Liver (tissue), 9 donors: Measurements from ENCODE around the gene EMP2. TPM values are rescaled to one million over a fixed set of nuclear protein-coding genes. Genes with fewer than 3 reads are reported as not detected.
"Not testable (repeated sequence)": the region's sequence is repeated elsewhere in the genome, so short reads cannot be mapped to it uniquely, and the experiment has no call there.

Experiments
- DNase-seq: peaks from one replicate; pipeline ENCODE4 v3.0.0-alpha.2; 2017; ENCODE audit warnings: low spot score
- H3K27ac ChIP-seq, 2 donors: one replicate each; pipeline ENCODE4 v1.7.0; 2013; ENCODE audit warnings: inconsistent platforms in 2 of 2, low read length in 2 of 2, control low read depth in 1 of 2, low read depth in 1 of 2, mild to moderate bottlenecking in 1 of 2
- H3K27me3 ChIP-seq, 4 donors: one replicate each; pipeline versions ENCODE4 v1.6.1 to v1.7.0; 2013; ENCODE audit warnings: low read length in 3 of 4, inconsistent platforms in 1 of 4, mild to moderate bottlenecking in 1 of 4, moderate library complexity in 1 of 4; ENCODE audit not compliant: control insufficient read depth in 4 of 4, insufficient read depth in 4 of 4
- H3K36me3 ChIP-seq, 4 donors: one replicate each; pipeline versions ENCODE4 v1.6.1 to v1.7.0; 2013; ENCODE audit warnings: low read length in 3 of 4, mild to moderate bottlenecking in 3 of 4, low read depth in 1 of 4, moderate library complexity in 1 of 4; ENCODE audit not compliant: control insufficient read depth in 4 of 4, insufficient read depth in 3 of 4
- H3K4me1 ChIP-seq, 4 donors: one replicate each; pipeline versions ENCODE4 v1.6.1 to v1.7.0; 2013; ENCODE audit warnings: low read length in 3 of 4, mild to moderate bottlenecking in 3 of 4, moderate library complexity in 1 of 4; ENCODE audit not compliant: control insufficient read depth in 4 of 4, insufficient read depth in 4 of 4
- H3K4me3 ChIP-seq, 3 donors: one replicate each; pipeline versions ENCODE4 v1.6.1 to v1.7.0; 2013; ENCODE audit warnings: low read length in 3 of 3, control low read depth in 1 of 3, low read depth in 1 of 3, mild to moderate bottlenecking in 1 of 3
- H3K9ac ChIP-seq, 2 donors: one replicate each; pipeline ENCODE4 v1.7.0; 2013; ENCODE audit warnings: low read length in 2 of 2, mild to moderate bottlenecking in 2 of 2, moderate library complexity in 2 of 2, control low read depth in 1 of 2, low read depth in 1 of 2
- H3K9me3 ChIP-seq, 4 donors: one replicate each; pipeline versions ENCODE4 v1.6.1 to v1.7.0; 2013; ENCODE audit warnings: low read length in 3 of 4; ENCODE audit not compliant: control insufficient read depth in 4 of 4
- CTCF ChIP-seq: fragments of 150-350 bp; IDR thresholded peaks from 2 replicates; pipeline ENCODE4 v1.5.1; 2017; ENCODE audit warnings: improper control_type of control experiment, low read depth, low read length; ENCODE audit not compliant: missing input control
- EGR1 ChIP-seq, 2 donors: IDR thresholded peaks; 2 replicates each; pipeline ENCODE4 v1.6.1; 2016 to 2018; ENCODE audit warnings: antibody characterized with exemption in 2 of 2, low read depth in 2 of 2
- FOXA1 ChIP-seq: IDR thresholded peaks from 2 replicates; pipeline ENCODE4 v1.6.1; 2016; ENCODE audit warnings: antibody characterized with exemption
- FOXA2 ChIP-seq: IDR thresholded peaks from 2 replicates; pipeline ENCODE4 v1.6.1; 2016; ENCODE audit warnings: antibody characterized with exemption
- GABPA ChIP-seq, 2 donors: IDR thresholded peaks in 1 of 2; conservative IDR thresholded peaks in 1 of 2; 2 replicates each; pipeline ENCODE4 v1.6.1; 2016; ENCODE audit warnings: antibody characterized with exemption in 2 of 2, mild to moderate bottlenecking in 1 of 2, moderate library complexity in 1 of 2
- HNF4G ChIP-seq: IDR thresholded peaks from 2 replicates; pipeline ENCODE4 v1.6.1; 2016; ENCODE audit warnings: antibody characterized with exemption
- JUND ChIP-seq, 2 donors: IDR thresholded peaks; 2 replicates each; pipeline ENCODE4 v1.6.1; 2016; ENCODE audit warnings: antibody characterized with exemption in 2 of 2
- SP1 ChIP-seq: IDR thresholded peaks from 2 replicates; pipeline ENCODE4 v1.6.1; 2018; ENCODE audit warnings: antibody characterized with exemption, mild to moderate bottlenecking
- WGBS: extraction: QIAGEN DNeasy Blood & Tissue Kit; methylation state at CpG from one replicate; pipeline ENCODE4 v1.1.7; 2013; 5-methylcytosine and 5-hydroxymethylcytosine counted together
- polyA plus RNA-seq, 2 donors: library from polyadenylated mRNA; stranded (reverse) in 1 of 2; unstranded in 1 of 2; fragments of 200-250 nt in 1 of 2; fragments of >200 nt in 1 of 2; fragmentation: Nextera tagmentation in 1 of 2; extraction: Ambion mirVana in 1 of 2; gene quantifications; one replicate each; pipeline versions ENCODE4 v1.2.1 to v1.2.3, GENCODE V29; 2013 to 2015
- total RNA-seq, 2 donors: library from RNA; depleted of rRNA; stranded (reverse); fragments of >200 nt; gene quantifications; one replicate each; pipeline ENCODE4 v1.2.3, GENCODE V29; 2014
- TF ChIP-seq, protein P1 (sequence below): IDR thresholded peaks from 2 replicates; pipeline ENCODE4 v1.6.1; 2016; ENCODE audit warnings: antibody characterized with exemption
- TF ChIP-seq, protein P2 (sequence below): IDR thresholded peaks from 2 replicates; pipeline ENCODE4 v1.6.1; 2016; ENCODE audit warnings: antibody characterized with exemption, mild to moderate bottlenecking
- TF ChIP-seq, protein P3 (sequence below): IDR thresholded peaks from 2 replicates; pipeline ENCODE4 v1.6.1; 2016; ENCODE audit warnings: antibody characterized with exemption
- TF ChIP-seq, protein P4 (sequence below): IDR thresholded peaks from 2 replicates; pipeline ENCODE4 v1.6.1; 2016; ENCODE audit warnings: antibody characterized with exemption
- donor health status: healthy.
- donor health status: healthy.
- donor health status: healthy.
- donor health status: healthy.
- donor health status: healthy.

Gene EMP2
- total and polyA plus RNA-seq, 4 donors, result 6.2 to 138 (median 66.7) TPM

DNA sequence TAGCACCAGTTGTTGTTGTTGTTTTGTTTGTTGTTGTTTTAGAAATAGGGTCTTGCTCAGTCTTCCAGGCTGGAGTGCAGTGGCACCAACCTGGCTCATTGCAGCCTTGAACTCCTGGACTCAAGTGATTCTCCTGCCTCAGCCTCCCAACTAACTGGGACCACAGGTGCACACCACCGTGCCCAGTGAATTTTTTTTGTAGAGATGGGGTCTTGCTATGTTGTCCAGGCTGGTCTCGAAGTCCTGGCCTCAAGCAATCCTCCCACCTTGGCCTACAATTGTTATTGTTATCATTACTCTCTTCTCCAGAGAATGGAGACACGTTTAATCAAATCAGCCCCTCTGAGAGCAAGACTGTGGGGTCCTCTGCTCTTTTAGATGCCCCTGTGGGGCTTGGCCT, 42.7 kb upstream of the EMP2 start:
- TF ChIP-seq SP1, result no peak
- no peak for TF ChIP-seq CTCF
- TF ChIP-seq FOXA2, result no peak
- TF ChIP-seq GABPA (IDR thresholded peaks at IDR 0.05 in 1 of 2, conservative IDR thresholded peaks at IDR 0.05 in 1 of 2), result no peak
- TF ChIP-seq, protein P1, sequence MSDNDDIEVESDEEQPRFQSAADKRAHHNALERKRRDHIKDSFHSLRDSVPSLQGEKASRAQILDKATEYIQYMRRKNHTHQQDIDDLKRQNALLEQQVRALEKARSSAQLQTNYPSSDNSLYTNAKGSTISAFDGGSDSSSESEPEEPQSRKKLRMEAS, result no peak
- TF ChIP-seq FOXA1, result no peak
- H3K36me3 ChIP-seq, result no peaks in the 10 kb centered on the region
- H3K27ac ChIP-seq, result no peak overlapping the region
- no peaks in the 10 kb centered on the region for H3K9me3 ChIP-seq
- no peak for DNase-seq
- WGBS, result 92% methylated on average over 3 of the region's 3 CpGs
- H3K4me1 ChIP-seq, result peaks cover 0 to 2% (median 0%) of the 10 kb centered on the region in 4 donors
- no peak overlapping the region for H3K9ac ChIP-seq
- H3K4me3 ChIP-seq, result no peak overlapping the region
- no peaks in the 10 kb centered on the region for H3K27me3 ChIP-seq

DNA sequence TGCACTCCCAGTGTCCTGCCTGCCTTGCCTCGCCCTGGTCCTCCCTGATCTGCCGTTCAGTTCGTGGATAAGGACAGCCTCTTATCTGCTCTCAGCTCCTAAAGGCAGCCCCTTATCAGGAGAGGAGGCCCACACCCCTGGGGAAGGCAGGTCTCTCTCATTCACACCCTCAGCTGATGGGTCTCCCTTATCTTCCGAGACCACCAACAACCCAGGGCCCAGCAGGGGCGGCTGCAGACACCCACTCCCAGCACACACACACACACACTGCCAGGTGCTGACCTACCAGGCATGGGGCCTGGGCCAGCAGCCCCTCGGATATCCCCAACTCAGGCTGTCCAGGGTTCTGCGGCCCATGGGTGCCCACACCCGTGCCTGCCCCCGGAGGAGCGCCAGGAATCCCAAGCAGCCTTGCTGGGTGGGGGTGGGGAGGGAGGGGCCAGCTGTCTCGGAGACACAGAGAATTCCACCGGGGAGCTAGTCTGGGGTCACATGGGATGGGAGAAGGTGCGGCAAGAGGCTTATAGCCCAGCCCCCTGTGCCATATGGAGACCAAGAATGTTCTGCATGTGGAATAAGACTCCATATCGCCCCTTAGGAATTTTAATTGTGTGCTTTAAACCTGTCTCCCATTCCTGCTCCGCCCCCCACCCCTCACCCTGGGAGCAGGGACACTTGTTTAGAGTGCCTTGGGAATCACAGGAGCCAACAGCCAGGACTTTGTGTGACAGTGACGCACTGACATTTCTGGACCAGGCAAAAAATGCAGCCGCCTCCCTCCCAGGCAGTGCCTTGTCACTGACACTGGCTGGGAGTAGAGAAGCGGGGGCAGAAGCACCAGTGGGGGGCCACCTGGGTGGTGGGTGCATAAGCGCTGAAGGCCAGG, 41.9 kb upstream of the EMP2 start:
- Histone ChIP-seq H3K9me3 (no peaks in the 10 kb centered on the region), H3K4me3 (no peak overlapping the region), H3K4me1 (peaks cover 0 to 2% (median 0%) of the 10 kb centered on the region in 4 donors), H3K36me3 (no peaks in the 10 kb centered on the region), H3K9ac (no peak overlapping the region), H3K27me3 (no peaks in the 10 kb centered on the region), H3K27ac (no peak overlapping the region)
- WGBS, result 86% methylated on average over 19 of the region's 19 CpGs
- DNase-seq, result peak; percentile 57
- TF ChIP-seq HNF4G, result no peak
- no peak for TF ChIP-seq EGR1 (IDR thresholded peaks at IDR 0.05; ENCODE audit: low read depth in 2 of 2)
- TF ChIP-seq, protein P2, sequence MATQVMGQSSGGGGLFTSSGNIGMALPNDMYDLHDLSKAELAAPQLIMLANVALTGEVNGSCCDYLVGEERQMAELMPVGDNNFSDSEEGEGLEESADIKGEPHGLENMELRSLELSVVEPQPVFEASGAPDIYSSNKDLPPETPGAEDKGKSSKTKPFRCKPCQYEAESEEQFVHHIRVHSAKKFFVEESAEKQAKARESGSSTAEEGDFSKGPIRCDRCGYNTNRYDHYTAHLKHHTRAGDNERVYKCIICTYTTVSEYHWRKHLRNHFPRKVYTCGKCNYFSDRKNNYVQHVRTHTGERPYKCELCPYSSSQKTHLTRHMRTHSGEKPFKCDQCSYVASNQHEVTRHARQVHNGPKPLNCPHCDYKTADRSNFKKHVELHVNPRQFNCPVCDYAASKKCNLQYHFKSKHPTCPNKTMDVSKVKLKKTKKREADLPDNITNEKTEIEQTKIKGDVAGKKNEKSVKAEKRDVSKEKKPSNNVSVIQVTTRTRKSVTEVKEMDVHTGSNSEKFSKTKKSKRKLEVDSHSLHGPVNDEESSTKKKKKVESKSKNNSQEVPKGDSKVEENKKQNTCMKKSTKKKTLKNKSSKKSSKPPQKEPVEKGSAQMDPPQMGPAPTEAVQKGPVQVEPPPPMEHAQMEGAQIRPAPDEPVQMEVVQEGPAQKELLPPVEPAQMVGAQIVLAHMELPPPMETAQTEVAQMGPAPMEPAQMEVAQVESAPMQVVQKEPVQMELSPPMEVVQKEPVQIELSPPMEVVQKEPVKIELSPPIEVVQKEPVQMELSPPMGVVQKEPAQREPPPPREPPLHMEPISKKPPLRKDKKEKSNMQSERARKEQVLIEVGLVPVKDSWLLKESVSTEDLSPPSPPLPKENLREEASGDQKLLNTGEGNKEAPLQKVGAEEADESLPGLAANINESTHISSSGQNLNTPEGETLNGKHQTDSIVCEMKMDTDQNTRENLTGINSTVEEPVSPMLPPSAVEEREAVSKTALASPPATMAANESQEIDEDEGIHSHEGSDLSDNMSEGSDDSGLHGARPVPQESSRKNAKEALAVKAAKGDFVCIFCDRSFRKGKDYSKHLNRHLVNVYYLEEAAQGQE, result no peak
- TF ChIP-seq, protein P1, result no peak
- no peak for TF ChIP-seq FOXA1
- TF ChIP-seq, protein P3, sequence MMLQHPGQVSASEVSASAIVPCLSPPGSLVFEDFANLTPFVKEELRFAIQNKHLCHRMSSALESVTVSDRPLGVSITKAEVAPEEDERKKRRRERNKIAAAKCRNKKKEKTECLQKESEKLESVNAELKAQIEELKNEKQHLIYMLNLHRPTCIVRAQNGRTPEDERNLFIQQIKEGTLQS, result no peak
- TF ChIP-seq, protein P4, sequence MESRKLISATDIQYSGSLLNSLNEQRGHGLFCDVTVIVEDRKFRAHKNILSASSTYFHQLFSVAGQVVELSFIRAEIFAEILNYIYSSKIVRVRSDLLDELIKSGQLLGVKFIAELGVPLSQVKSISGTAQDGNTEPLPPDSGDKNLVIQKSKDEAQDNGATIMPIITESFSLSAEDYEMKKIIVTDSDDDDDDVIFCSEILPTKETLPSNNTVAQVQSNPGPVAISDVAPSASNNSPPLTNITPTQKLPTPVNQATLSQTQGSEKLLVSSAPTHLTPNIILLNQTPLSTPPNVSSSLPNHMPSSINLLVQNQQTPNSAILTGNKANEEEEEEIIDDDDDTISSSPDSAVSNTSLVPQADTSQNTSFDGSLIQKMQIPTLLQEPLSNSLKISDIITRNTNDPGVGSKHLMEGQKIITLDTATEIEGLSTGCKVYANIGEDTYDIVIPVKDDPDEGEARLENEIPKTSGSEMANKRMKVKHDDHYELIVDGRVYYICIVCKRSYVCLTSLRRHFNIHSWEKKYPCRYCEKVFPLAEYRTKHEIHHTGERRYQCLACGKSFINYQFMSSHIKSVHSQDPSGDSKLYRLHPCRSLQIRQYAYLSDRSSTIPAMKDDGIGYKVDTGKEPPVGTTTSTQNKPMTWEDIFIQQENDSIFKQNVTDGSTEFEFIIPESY, result no peak
- no peak for TF ChIP-seq FOXA2
- TF ChIP-seq JUND (IDR thresholded peaks at IDR 0.05), result no peak
- no peak for TF ChIP-seq CTCF

DNA sequence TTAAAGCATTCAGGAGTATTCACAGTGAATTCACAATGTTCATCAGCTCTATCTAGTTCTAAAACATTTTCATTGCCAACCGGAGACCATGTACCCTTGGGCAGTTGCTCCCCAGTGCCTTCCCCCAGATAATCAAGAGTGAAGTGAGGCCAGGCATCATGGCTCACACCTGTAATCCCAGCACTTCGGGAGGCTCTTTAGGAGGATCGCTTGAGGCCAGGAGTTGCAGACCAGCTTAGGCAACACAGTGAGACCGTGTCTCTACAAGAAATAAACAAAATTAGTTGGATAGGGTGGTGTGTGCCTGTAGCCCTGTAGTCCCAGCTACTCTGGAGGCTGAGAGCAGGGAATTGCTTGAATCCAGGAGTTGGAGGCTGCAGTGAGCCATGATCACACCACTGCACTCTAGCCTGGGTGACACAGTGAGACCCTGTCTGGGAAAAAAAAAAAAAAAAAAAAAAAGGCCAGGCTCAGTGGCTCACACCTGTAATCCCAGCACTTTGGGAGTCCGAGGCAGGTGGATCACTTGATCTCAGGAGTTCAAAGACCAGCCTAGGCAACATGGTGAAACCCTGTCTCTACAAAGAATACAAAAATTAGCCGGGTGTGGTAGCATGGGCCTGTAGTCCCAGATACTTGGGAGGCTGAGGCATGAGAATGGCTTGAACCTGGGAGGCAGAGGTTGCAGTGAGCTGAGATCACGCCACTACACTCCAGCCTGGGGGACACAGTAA, 41.0 kb upstream of the EMP2 start:
- H3K36me3 ChIP-seq, H3K27ac ChIP-seq, H3K4me3 ChIP-seq, H3K27me3 ChIP-seq, DNase-seq, H3K4me1 ChIP-seq, H3K9ac ChIP-seq, H3K9me3 ChIP-seq: not testable (repeated sequence)
- WGBS, result 92% methylated on average over 7 of the region's 7 CpGs
